Measurements from ENCODE around the gene PRKCZ.
"Not testable (repeated sequence)": the region's sequence is repeated elsewhere in the genome, so short reads cannot be mapped to it uniquely, and the experiment has no call there.

PRKCZ gene

GRCh38 chr1:2103901-2104590 lies 53.8 kb downstream of the PRKCZ start:
- DNase-seq: no peak

- no peak for DNase-seq
These were observed 54.6 kb downstream of the PRKCZ start for GRCh38 chr1:2104621-2105427.

- no peak for DNase-seq
These were observed 55.7 kb downstream of the PRKCZ start for GRCh38 chr1:2105781-2106524.

GRCh38 chr1:2106659-2107405 lies 56.6 kb downstream of the PRKCZ start:
- no peak for DNase-seq

GRCh38 chr1:2107586-2108212 lies 57.5 kb downstream of the PRKCZ start:
- no peak for DNase-seq

- DNase-seq: no peak
These were observed 58.1 kb downstream of the PRKCZ start for GRCh38 chr1:2108213-2108876.

- DNase-seq: no peak
These were observed 58.8 kb downstream of the PRKCZ start for GRCh38 chr1:2108877-2109580.

- DNase-seq: no peak
These were observed 59.4 kb downstream of the PRKCZ start for GRCh38 chr1:2109581-2110021.

GRCh38 chr1:2110191-2110737 lies 60.1 kb downstream of the PRKCZ start:
- no peak for DNase-seq

GRCh38 chr1:2110738-2111673 lies 60.8 kb downstream of the PRKCZ start:
- no peak for DNase-seq

GRCh38 chr1:2111674-2112035 lies 61.4 kb downstream of the PRKCZ start:
- no peak for DNase-seq

GRCh38 chr1:2112280-2112701 lies 62.1 kb downstream of the PRKCZ start:
- DNase-seq: no peak

GRCh38 chr1:2113620-2114135 lies 63.5 kb downstream of the PRKCZ start:
- no peak for DNase-seq

GRCh38 chr1:2114635-2115007 lies 64.4 kb downstream of the PRKCZ start:
- not testable (repeated sequence) for DNase-seq

- DNase-seq: no peak
These were observed 64.9 kb downstream of the PRKCZ start for GRCh38 chr1:2115008-2115641.

- no peak for DNase-seq
These were observed 65.6 kb downstream of the PRKCZ start for GRCh38 chr1:2115702-2116341.

- DNase-seq: no peak
These were observed 69.7 kb downstream of the PRKCZ start for GRCh38 chr1:2119886-2120285.

GRCh38 chr1:2121101-2121691 lies 71.0 kb downstream of the PRKCZ start:
- DNase-seq: no peak

Data from activated CD4-positive, alpha-beta T cell treated with anti-CD3 and anti-CD28 coated beads for 4 hours (primary cell).